AG08396 (cell line): Measurements from ENCODE around the gene TLCD1.

ENCODE experiments used
- DNase-seq: peaks from one replicate; pipeline ENCODE4 v3.0.0; 2012; ENCODE audit warnings: low spot score, mixed read lengths

The TLCD1 gene, protein sequence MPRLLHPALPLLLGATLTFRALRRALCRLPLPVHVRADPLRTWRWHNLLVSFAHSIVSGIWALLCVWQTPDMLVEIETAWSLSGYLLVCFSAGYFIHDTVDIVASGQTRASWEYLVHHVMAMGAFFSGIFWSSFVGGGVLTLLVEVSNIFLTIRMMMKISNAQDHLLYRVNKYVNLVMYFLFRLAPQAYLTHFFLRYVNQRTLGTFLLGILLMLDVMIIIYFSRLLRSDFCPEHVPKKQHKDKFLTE

DNA sequence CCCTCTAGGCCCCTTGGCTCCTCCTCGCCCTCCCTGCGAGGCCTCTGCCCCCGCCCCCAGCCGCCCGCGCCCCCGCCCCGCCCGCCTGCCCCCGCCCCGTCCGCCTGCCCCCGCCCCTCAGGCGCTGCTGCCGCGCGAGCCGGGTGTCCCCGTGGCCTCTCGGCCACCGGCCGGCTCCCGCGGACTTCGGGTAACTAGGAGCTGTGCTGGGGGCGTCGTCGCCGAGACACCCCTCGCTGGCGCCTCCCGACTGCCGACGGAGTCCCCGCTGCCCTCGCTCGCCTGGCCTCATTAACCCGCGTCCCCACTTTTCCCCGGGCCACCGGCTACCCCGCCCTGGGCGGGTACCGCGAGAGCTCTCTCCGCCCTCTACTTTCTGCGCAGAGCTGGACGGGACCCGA lies at the start of gene TLCD1:
Gene TLCD1 (minus strand): TSS at position 8 of the 401 bp plus-strand sequence. CDS start 136 bp downstream, outside the sequence.
- DNase-seq: peak; percentile 93

DNA sequence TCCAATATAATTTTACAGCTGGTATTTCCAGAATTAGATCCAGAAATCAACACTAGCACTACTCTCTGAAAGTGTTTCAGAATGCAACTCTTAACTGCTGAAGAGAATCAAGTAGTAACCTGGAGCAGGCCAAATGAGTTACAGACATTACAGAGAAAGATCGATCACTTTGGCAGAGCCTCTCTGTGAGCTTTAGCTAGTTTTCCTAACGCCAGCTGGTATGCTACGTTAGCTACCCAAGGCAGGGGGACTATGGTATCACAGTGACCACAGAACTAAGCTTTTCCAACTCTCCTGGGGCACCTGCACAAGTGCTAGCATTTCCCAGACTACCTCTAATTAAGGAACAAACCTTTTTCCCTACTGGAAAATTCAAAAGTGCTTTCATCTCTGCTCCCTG lies 48.2 kb upstream of the TLCD1 start:
- no peak for DNase-seq

DNA sequence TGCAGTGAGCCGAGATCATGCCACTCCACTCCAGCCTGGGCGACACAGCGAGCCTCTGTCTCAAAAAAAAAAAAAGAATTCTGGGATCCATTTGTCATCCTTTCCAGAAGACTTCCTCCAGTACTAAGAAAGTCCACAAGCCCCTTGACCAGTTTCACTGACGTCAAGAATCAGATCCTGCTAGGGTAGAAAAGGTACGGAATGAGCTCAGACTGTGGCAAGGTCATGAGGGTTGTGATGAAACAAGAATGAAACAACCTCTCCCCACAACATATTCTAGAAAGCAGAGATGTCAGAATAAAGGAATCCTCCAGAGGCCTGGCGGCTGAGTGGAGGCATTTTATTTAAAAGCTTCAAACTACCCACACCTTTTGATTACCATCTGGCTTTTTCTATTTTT lies 47.7 kb upstream of the TLCD1 start:
- DNase-seq: no peak

DNA sequence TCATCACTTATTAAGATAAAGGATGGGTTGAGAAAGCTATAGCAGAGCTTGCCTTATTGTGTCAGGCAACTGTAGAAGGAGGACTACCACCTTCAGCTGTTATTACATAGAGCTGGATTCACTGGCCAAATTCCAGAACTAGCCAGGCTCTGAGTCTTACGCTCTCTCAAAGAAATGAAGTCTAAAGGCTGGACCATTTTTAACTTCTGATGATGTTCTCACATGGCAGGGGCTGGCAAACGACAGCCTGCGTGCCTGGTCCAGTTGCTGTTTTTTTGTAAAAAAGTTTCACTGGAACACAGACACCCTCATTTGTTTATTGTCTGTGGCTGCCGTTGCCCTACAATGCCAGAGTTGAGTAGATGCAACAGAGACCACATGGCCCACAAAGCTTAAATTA lies 39.0 kb upstream of the TLCD1 start:
- no peak for DNase-seq

DNA sequence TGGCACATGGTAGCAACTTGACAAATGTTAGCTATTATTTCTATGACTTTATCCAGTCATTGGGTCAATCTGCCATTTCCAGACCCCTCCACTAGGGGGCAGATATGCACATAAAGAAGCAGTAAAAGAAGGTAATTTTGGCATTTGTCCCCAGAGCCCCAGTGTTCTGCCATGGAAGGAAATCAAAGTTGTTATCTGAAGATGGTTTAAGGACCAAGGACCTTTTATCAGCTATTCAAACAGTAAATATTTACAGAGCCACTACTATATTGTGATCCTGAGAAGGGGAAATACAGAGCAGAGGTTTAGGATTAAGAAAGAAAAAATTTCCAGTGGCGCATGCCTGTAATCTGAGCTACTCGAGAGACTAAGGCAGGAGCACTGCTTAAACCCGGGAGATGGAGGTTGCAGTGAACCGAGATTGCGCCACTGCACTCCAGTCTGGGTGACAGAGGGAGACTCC lies 37.8 kb upstream of the TLCD1 start:
- DNase-seq: peak; percentile 73

DNA sequence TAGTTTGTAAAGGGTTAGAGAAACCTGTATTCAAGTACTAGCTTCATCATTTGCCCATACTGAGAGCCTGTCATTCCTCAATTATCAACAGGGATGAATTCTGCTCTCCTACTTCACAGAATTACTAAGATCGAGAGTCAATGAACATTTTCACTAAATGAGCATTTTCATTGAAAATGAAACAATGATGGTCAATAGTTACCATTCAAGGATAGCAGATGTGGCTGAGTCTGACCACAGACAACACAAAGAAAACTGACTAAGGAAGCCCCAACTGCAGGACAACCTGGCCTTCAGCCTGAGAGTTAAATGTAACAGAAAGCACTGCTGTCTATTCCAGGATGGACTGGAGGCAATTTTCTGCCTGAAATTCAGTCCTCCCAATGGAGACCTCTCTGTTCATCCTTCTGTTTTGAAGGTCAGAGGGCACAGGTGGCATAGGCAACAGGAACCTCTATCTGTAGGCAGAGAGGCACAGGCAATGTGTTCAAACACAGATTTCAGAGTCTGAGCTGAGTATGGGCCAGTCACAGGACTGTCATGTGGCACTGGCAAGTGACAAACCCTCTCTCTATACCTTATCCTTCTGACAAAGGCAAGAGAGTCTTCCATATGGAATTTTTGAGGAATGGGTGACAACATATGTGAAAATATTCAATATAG lies 37.2 kb upstream of the TLCD1 start:
- no peak for DNase-seq

DNA sequence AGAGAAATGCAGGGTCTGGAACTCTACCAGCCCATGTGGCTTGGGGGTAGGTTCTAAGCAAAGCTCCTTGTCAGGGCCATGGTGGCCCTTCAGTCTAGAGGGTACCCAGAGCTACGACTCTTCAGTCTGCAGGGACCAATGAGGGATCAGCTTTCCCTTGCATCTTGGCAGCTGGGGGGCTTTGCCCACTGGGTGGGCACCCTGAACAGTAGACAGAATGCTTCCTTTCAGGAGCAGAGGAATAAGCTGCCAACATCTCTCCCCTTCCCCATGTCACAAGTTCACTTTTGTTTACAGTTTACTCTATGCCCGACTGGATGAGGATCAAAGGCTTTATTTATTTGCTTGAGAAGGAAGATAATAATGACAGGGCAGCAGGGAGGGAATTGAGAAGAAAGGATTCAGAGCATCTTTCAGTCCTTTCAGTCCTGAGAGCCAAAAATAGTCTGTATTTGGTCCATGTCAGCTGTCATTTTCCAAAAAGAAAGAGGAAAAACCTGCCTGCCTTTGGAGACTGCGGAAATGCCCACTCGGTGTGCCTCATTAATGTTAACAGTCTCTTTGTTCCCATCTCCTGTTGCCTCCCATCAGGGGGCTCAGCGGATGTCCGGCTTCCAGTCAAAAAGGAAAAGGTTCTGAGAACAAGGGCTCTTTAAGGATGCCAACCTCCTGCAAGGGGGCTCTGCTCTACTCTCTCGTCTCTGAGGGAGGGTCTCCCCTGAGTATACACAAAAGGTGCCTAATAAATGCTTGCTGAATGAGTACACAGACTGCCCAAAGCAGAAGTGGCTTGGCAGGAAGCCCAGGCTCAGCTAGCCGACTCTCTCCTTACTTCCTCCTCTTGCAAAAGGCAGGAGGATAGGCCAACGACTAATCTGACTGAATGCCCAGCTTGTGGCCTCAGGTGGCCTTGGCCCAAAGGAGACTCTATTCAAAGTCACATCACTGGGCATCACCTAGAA lies 34.8 kb upstream of the TLCD1 start:
- DNase-seq: peak; percentile 64

DNA sequence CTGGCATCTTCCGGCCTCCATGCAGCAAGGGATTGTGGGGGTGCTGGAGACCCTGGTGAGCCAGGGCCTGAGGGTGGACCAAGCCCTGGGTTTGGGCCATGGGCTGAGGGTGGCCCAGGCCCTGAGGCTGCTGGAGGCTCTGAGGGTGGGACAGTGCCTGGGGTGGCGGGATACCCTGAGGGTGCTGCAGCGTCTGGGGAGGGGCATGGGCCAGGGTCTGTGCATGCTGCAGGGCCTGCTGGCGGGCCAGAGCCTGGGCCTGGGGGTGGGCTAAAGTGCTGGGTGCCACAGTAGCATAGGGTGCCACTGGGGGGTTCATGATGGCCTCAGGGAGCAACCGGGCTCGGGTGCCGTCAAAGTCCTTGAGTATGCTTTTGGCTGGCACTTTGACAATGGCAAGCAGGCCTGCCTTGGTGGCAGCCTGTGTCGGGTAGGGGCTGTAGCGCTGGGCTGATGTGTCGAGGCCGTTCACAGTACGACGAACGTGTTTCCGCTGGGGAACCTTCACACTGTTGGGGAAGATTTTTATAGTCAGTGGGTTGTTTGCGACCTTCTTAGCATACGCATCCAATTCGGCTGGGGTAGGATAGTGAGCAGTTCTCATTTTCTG lies 33.3 kb upstream of the TLCD1 start:
- DNase-seq: no peak

DNA sequence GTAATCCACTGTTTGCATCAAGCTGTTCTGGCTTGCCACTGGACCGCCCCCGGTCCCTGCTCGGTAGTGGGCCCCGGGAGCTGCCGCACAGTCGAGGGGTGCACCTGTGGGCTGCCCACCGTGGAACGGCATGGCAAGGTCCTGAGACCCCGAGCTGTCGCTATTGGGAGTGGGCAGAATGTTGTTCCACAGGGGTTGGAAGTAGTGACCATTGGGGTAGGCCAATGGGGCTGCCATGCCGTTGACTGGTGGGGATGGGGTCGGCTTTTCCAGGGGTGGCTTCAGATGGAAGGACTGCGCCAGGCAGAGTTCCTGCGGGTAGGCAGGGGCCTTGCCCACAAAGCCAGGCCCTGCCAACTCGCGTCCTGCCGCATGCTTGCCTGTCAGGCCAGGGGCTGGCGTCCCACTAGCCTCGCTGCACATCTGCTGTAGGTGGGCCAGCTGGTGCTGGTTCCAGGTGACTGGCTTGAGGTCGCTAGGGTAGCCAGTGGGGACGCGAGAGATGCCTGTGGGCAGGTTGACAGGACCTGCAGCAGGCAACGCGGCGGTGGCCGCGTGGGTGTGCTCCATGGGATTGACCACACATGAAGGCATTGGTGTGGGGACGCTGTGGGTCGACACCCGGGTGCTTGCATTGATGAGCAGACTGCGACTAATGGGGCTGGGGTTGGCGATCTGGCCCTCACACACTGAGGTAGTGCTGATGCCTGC lies 32.5 kb upstream of the TLCD1 start:
- DNase-seq: no peak

DNA sequence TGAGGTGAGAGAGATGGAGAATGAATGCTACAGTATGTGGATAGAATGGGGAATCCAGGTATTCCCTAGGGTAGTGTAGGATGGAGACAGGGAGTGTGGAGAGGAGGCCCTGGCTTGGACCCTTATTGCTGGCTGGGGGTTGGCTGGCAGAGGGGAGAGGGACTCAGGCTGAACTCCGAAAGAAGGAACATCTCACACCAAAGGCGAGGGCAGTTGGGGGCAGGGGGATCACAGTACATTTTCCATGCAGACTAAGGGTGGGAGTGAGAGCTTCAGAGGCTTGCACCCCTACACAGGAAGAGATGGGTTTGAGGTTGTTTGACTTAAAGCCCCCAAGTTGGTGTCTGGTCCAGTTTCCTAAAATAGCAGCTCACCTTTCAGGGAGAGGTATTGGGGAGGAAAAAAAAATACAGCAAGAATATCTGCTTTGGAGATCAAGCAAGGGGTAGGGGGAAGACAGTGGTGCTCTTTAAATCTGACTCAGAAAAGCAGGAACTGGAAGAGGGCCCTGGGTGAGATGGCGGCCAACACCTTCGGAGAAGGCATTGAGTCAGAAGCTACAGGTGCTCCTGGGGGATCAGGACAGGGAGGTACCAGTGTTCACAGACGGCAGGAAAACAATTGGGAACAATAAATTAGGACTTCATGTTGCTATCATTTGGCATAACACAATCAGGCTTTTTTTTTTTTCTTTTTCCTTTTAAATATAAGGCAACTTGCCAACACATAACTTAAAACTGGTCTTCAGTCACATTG lies 30.2 kb upstream of the TLCD1 start:
- DNase-seq: no peak

DNA sequence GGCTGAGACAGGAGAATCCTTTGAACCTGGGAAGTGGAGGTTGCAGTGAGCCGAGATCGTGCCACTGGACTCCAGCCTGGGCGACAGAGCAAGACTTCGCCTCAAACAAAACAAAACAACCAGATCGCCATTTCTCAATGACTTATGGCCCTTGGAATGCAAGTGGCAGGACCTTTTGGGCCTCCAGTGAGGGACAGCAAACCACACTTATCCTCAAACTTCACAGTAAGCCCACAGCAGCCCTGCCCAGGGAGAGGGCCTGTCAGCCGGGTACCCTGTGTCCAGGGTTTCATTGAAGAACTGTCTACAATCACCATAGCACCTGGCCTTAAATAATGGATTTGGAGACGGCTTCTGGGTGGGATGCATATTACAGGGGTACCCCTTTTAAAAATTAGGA lies 29.5 kb upstream of the TLCD1 start:
- peak; percentile 32 for DNase-seq

DNA sequence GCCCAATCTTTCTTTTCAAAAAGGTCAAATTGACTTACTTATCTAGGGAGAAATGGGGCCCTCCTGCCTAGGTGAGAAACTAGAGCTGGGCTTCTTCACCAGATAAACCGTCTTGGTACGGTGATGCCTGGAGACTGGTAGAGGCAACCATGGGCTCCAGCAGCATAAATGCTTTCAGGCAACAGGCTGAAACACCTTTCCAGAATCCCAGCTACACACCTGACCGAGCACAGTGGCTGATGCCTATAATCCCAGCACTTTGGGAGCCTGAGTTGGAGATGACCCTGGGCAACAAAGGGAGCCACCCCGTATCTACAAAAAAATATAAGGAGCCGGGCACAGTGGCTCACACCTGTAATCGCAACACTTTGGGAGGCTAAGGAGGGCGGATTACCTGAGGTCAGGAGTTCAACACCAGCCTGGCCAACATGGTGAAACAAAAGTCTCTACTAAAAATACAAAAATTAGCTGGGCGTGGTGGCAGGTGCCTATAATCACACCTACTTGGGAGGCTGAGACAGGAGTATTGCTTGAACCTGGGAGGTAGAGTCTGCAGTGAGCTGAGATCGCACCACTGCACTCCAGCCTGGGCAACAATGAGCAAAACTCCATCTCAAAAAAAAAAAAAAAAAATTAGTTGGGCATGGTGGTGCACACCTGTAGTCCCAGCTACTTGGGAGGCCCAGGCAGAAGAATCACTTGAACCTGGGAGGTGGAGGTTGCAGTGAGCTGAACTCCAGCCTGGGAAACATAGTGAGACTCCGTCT lies 25.8 kb upstream of the TLCD1 start:
- no peak for DNase-seq

DNA sequence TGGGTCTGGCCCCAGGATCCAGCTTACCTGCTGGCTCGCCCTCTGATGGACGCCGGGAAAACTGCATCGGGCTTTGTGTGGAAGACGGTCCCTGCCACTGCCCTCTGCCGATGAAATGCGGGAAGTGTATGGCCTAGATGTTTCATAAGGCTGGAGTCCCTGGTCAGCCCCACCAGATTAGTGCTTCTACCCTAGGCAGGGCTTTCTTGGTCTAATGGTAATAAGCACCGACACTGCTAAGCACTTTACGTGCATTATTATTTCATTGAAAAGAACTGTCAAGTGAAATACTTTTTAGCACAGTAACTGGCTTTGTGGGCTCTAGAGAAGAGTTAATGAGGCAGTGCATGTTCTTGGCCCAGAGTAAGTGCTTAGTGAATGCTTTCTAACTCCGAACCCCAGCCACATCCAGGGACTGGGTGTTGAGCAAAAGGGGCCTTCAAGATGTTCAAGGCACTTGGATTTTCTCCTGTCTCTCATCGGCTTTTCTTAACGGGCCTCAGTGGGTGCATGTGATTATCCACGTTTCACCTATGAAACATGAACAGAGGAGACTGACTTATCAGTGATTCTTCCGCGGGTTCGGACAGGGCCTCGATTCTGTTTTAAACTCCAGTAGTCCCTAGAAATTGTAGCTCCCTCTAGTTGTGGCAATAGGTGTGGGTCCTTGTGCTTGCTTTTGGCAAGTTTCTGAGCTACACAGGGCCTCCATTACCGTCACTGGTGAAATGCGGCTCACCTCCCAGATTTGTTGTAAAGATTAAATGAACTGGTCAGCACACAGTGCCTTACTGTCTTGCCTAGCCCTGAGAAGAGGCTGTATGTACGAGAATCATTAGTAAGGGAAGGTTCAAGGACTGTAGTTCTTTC lies 24.4 kb upstream of the TLCD1 start:
- DNase-seq: peak; percentile 85

DNA sequence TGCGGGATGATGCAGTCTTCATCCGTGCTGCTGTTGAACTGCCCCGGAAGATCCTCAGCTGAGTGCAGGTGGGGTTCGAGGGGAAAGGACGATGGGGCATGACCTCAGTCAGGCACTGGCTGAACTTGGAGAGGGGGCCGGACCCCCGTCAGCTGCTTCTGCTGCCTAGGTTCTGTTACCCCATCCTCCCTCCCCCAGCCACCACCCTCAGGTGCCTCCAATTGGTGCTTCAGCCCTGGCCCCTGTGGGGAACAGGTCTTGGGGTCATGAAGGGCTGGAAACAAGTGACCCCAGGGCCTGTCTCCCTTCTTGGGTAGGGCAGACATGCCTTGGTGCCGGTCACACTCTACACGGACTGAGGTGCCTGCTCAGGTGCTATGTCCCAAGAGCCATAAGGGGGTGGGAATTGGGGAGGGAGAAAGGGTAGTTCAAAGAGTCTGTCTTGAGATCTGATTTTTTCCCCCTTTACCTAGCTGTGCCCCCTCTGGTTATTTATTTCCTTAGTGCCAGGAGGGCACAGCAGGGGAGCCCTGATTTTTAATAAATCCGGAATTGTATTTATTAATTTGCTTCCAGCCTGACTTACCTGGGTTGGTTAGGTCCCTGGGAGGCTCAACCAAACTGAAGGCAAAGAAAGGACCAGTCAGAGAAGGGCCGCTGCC lies 23.6 kb upstream of the TLCD1 start:
- DNase-seq: no peak

DNA sequence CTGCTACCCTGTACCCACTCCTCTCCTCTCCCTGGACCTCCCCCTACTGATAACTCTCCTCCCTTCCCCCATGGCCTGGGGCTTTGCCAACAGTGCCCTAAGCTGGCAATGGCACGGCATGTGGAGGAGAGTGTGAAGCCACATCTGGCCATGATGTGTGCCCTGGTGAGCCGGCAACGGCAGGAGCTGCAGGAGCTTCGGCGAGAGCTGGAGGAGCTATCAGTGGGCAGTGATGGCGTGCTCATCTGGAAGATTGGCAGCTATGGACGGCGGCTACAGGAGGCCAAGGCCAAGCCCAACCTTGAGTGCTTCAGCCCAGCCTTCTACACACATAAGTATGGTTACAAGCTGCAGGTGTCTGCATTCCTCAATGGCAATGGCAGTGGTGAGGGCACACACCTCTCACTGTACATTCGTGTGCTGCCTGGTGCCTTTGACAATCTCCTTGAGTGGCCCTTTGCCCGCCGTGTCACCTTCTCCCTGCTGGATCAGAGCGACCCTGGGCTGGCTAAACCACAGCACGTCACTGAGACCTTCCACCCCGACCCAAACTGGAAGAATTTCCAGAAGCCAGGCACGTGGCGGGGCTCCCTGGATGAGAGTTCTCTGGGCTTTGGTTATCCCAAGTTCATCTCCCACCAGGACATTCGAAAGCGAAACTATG lies 23.0 kb upstream of the TLCD1 start:
- no peak for DNase-seq

DNA sequence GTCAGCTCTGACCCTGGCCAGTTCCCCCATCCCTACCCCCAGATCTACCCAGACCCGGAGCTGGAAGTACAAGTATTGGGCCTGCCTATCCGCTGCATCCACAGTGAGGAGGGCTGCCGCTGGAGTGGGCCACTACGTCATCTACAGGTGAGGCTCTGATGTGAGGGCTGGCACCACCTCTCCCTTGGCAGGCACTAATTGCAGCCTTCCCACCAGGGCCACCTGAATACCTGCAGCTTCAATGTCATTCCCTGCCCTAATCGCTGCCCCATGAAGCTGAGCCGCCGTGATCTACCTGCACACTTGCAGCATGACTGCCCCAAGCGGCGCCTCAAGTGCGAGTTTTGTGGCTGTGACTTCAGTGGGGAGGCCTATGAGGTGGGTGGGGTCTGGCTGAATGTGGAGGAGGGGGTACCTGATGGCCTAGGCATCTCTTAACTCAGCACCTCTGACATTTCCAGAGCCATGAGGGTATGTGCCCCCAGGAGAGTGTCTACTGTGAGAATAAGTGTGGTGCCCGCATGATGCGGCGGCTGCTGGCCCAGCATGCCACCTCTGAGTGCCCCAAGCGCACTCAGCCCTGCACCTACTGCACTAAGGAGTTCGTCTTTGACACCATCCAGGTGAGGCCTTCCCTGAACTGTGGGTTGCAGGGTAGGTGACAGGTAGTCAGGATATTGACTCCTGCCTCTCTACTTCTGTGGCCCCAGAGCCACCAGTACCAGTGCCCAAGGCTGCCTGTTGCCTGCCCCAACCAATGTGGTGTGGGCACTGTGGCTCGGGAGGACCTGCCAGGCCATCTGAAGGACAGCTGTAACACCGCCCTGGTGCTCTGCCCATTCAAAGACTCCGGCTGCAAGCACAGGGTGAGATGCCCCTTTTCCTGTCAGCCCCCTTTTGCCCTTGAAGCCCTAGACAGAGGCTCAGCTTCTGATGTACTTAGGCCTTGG lies 22.0 kb upstream of the TLCD1 start:
- no peak for DNase-seq
